ENCODE data around the gene GIT2.
"Not testable (repeated sequence)": the region's sequence is repeated elsewhere in the genome, so short reads cannot be mapped to it uniquely, and the experiment has no call there.

GIT2 gene

GRCh38 chr12:109920261-109920780 is 75.8 kb downstream of the GIT2 start:
- DNase-seq (ENCODE audit: low spot score): no peak

- DNase-seq (ENCODE audit: low spot score): no peak
Observed at GRCh38 chr12:109919456-109919855, 76.7 kb downstream of the GIT2 start.

GRCh38 chr12:109916045-109916444 is 80.1 kb downstream of the GIT2 start:
- no peak for DNase-seq (ENCODE audit: low spot score)

GRCh38 chr12:109915171-109916040 is 80.8 kb downstream of the GIT2 start:
- no peak for DNase-seq (ENCODE audit: low spot score)

GRCh38 chr12:109914461-109914860 is 81.7 kb downstream of the GIT2 start:
- DNase-seq (ENCODE audit: low spot score): no peak

GRCh38 chr12:109912855-109913321 is 83.3 kb downstream of the GIT2 start:
- DNase-seq (ENCODE audit: low spot score): no peak

- no peak for DNase-seq (ENCODE audit: low spot score)
Observed at GRCh38 chr12:109910969-109911348, 85.2 kb downstream of the GIT2 start.

- DNase-seq (ENCODE audit: low spot score): no peak
Observed at GRCh38 chr12:109910254-109910968, 85.8 kb downstream of the GIT2 start.

- no peak for DNase-seq (ENCODE audit: low spot score)
Observed at GRCh38 chr12:109905301-109905700, 90.9 kb downstream of the GIT2 start.

- no peak for DNase-seq (ENCODE audit: low spot score)
Observed at GRCh38 chr12:109902891-109903418, 93.2 kb downstream of the GIT2 start.

- no peak for DNase-seq (ENCODE audit: low spot score)
Observed at GRCh38 chr12:109900752-109901580, 95.2 kb downstream of the GIT2 start.

- peak; percentile 67 for DNase-seq (ENCODE audit: low spot score)
Observed at GRCh38 chr12:109899783-109900751, 96.1 kb downstream of the GIT2 start, which contains the start of gene TCHP. Gene TCHP (plus strand): TSS chr12:109900274. CDS start chr12:109903027, 2,753 bp downstream.

GRCh38 chr12:109899345-109899744 is 96.8 kb downstream of the GIT2 start:
- DNase-seq (ENCODE audit: low spot score): not testable (repeated sequence)

- no peak for DNase-seq (ENCODE audit: low spot score)
Observed at GRCh38 chr12:109897029-109897428, 99.1 kb downstream of the GIT2 start.

- DNase-seq (ENCODE audit: low spot score): no peak
Observed at GRCh38 chr12:109896188-109896587, 100.0 kb downstream of the GIT2 start.

GRCh38 chr12:109894939-109895338 is 101.2 kb downstream of the GIT2 start:
- DNase-seq (ENCODE audit: low spot score): no peak

- no peak for DNase-seq (ENCODE audit: low spot score)
Observed at GRCh38 chr12:109893261-109893995, 102.7 kb downstream of the GIT2 start.

GRCh38 chr12:109892748-109893147 is 103.4 kb downstream of the GIT2 start:
- DNase-seq (ENCODE audit: low spot score): no peak

- no peak for DNase-seq (ENCODE audit: low spot score)
Observed at GRCh38 chr12:109892165-109892715, 103.9 kb downstream of the GIT2 start.
